ENCODE data around the gene TTC28. TPM values are rescaled to one million over a fixed set of nuclear protein-coding genes. Genes with fewer than 3 reads are reported as not detected.

Gene TTC28
- total RNA-seq = 11.1 and 68.4 TPM in 2 replicates

DNA sequence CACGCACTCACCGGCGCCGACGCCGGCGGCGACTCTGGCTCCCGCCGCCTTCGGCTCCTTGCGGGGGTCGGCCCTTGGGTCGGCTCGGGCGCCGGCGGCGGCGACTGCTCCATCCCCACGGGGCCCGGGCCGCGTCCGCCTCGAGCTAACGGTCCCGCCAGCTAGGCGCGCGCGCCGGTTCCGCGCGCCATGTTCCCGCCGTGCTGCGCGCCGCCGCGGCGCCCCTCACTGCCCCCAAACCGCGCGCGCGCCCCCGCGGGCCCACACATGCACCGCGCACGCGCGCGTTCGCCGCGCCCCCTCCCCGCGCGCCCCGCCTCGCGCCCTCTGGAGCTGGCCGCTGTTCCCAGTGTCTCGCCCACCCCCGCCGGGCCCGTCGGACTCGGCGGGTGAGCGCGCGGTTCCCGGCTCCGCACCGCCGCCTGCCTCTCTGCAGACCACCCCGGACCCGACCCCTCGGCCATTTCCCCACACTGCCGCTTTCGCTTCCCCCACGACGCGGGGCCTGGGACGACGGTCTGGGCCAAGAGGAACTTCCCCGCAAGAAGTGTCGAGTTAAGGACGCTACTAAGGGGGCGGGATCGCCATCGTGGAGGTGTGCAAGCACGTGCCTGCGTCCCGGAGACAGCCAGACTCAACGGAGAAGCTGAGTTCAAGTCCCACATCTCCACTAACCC, at the start of gene TTC28:
TTC28 (minus strand) TSS at position 230 of the 677 bp plus-strand sequence; CDS start at position 113, 117 bp downstream.

Other genes starting within 250 kb of the TTC28 start
- gene CHEK2, start 62.0 kb upstream of the TTC28 start, total RNA-seq = 15.7 and 16.2 TPM in 2 replicates
- gene HSCB, start 62.2 kb upstream of the TTC28 start, total RNA-seq = 22.2 and 37.0 TPM in 2 replicates
- 21.5 and 30.3 TPM in 2 replicates for gene CCDC117, start 92.9 kb upstream of the TTC28 start, total RNA-seq
- gene XBP1, start 120.7 kb upstream of the TTC28 start, total RNA-seq = 149 and 241 TPM in 2 replicates
- 5.9 and 6.3 TPM in 2 replicates for gene ZNRF3, start 203.7 kb upstream of the TTC28 start, total RNA-seq

Measured in epithelial cell of alveolus of lung (primary cell).